ENCODE measurements around the gene RPL13. TPM values are rescaled to one million over a fixed set of nuclear protein-coding genes. Genes with fewer than 3 reads are reported as not detected.

The RPL13 gene
- total and polyA plus RNA-seq, 2 of the 13 experiments (the other 11 are each of a cell fraction or from before 2014, with no cell fraction given) = 2,988 to 4,411 TPM

DNA sequence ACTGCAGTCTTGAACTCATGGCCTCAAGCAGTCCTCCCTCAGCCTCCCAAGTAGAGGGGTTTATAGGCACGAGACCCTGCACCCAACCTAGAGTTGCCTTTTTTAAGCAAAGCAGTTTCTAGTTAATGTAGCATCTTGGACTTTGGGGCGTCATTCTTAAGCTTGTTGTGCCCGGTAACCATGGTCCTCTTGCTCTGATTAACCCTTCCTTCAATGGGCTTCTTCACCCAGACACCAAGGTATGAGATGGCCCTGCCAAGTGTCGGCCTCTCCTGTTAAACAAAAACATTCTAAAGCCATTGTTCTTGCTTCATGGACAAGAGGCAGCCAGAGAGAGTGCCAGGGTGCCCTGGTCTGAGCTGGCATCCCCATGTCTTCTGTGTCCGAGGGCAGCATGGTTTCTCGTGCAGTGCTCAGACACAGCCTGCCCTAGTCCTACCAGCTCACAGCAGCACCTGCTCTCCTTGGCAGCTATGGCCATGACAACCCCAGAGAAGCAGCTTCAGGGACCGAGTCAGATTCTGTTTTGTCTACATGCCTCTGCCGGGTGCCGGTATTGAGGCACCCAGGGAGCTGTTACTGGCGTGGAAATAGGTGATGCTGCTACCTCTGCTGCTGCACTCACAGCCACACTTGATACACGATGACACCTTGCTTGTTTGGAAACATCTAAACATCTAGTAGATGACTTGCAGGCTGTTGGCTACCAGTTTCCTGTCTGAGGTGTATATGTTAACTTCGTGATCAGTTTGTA is 3.3 kb downstream of the RPL13 start (continued):
- TF ChIP-seq ZNF367 (CRISPR knock-in tag; IDR thresholded peaks at IDR 0.05; ENCODE audit: borderline replicate concordance) (no peak), GATAD1 (CRISPR knock-in tag; IDR thresholded peaks at IDR 0.05) (no peak), ZNF746 (CRISPR knock-in tag; IDR thresholded peaks at IDR 0.05) (no peak), PCBP2 (optimal IDR thresholded peaks at IDR 0.05; ENCODE audit: low read depth, low read length, poor library complexity, severe bottlenecking) (no peak), ZNF644 (CRISPR knock-in tag; IDR thresholded peaks at IDR 0.05; ENCODE audit: low read depth) (no peak), ZNF430 (CRISPR knock-in tag; IDR thresholded peaks at IDR 0.05) (no peak), GZF1 (CRISPR knock-in tag; IDR thresholded peaks at IDR 0.05) (no peak), RXRA (CRISPR knock-in tag; IDR thresholded peaks at IDR 0.05) (no peak; the same call in 1 of the 2 replicates), ARID3A (IDR thresholded peaks at IDR 0.05; ENCODE audit: low read depth, low read length) (no peak), SIN3A (IDR thresholded peaks at IDR 0.05; ENCODE audit: borderline replicate concordance, low read depth, low read length) (no peak), ZNF557 (CRISPR knock-in tag; IDR thresholded peaks at IDR 0.05) (no peak), GLI4 (CRISPR knock-in tag; IDR thresholded peaks at IDR 0.05; ENCODE audit: borderline replicate concordance) (no peak), FOSL1 (CRISPR knock-in tag; IDR thresholded peaks at IDR 0.05; ENCODE audit: borderline replicate concordance) (no peak), REL (CRISPR knock-in tag; conservative IDR thresholded peaks at IDR 0.05) (no peak), SRSF4 (IDR thresholded peaks at IDR 0.05; ENCODE audit: low read depth, low read length, poor library complexity, severe bottlenecking) (no peak), ARNTL (CRISPR knock-in tag; IDR thresholded peaks at IDR 0.05) (no peak), ZNF260 (CRISPR knock-in tag; IDR thresholded peaks at IDR 0.05; ENCODE audit: borderline replicate concordance, low read depth) (no peak), ZNF556 (CRISPR knock-in tag; IDR thresholded peaks at IDR 0.05; ENCODE audit: borderline replicate concordance) (no peak), CCAR2 (optimal IDR thresholded peaks at IDR 0.05; ENCODE audit: low read depth, low read length) (no peak), ZBTB8A (CRISPR knock-in tag; IDR thresholded peaks at IDR 0.05; ENCODE audit: borderline replicate concordance, low read depth) (no peak), NPAS2 (CRISPR knock-in tag; IDR thresholded peaks at IDR 0.05; ENCODE audit: borderline replicate concordance) (no peak), NCOR1 (IDR thresholded peaks at IDR 0.05; ENCODE audit: borderline replicate concordance, low read length) (no peak)
- TF ChIP-seq, protein P1, sequence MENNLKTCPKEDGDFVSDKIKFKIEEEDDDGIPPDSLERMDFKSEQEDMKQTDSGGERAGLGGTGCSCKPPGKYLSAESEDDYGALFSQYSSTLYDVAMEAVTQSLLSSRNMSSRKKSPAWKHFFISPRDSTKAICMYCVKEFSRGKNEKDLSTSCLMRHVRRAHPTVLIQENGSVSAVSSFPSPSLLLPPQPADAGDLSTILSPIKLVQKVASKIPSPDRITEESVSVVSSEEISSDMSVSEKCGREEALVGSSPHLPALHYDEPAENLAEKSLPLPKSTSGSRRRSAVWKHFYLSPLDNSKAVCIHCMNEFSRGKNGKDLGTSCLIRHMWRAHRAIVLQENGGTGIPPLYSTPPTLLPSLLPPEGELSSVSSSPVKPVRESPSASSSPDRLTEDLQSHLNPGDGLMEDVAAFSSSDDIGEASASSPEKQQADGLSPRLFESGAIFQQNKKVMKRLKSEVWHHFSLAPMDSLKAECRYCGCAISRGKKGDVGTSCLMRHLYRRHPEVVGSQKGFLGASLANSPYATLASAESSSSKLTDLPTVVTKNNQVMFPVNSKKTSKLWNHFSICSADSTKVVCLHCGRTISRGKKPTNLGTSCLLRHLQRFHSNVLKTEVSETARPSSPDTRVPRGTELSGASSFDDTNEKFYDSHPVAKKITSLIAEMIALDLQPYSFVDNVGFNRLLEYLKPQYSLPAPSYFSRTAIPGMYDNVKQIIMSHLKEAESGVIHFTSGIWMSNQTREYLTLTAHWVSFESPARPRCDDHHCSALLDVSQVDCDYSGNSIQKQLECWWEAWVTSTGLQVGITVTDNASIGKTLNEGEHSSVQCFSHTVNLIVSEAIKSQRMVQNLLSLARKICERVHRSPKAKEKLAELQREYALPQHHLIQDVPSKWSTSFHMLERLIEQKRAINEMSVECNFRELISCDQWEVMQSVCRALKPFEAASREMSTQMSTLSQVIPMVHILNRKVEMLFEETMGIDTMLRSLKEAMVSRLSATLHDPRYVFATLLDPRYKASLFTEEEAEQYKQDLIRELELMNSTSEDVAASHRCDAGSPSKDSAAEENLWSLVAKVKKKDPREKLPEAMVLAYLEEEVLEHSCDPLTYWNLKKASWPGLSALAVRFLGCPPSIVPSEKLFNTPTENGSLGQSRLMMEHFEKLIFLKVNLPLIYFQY (CRISPR knock-in tag; IDR thresholded peaks at IDR 0.05; ENCODE audit: borderline replicate concordance) = no peak
- TF ChIP-seq, protein P2, sequence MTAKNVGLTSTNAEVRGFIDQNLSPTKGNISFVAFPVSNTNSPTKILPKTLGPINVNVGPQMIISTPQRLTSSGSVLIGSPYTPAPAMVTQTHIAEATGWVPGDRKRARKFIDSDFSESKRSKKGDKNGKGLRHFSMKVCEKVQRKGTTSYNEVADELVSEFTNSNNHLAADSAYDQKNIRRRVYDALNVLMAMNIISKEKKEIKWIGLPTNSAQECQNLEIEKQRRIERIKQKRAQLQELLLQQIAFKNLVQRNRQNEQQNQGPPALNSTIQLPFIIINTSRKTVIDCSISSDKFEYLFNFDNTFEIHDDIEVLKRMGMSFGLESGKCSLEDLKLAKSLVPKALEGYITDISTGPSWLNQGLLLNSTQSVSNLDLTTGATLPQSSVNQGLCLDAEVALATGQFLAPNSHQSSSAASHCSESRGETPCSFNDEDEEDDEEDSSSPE (CRISPR knock-in tag; IDR thresholded peaks at IDR 0.05) = no peak
